Activated naive CD8-positive, alpha-beta T cell treated with anti-CD3 and anti-CD28 coated beads, Interleukin-2, amount 50 U/mL, for 16 hours (primary cell): ENCODE results near the gene LBX1.

Experiments
- DNase-seq: peaks from one replicate; pipeline ENCODE4 v3.0.0-alpha.2; 2020; ENCODE audit warnings: low read depth, low spot score

The LBX1 gene

DNA sequence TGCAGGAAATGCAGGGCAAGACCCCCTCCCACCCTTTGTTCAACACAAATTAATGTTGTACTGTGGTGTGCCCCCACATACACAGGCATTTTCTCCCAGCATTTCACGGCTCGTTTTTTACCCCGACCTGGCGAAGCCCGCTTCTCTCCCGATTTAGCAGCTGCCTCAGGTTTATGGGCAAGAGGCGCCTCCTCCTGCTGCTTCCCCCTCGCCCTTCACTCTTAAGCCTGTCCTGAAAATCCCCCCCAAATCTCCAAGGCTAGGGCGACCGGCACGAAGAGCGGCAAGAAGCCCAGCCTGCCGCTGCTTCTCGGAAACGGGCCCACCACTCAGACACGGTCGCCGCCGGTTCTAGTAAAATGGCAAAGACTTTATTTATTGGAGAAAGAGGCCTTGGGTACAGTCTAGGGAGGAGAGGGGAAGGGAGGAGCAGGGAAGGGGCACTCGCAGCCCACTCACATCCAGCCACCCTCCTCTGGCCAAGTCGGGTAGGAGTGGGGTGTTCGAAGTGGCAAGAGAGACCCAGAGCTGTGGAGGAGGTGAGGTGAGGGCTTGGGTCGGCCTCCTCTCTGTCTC lies 3.3 kb downstream of the LBX1 start:
- DNase-seq: no peak

DNA sequence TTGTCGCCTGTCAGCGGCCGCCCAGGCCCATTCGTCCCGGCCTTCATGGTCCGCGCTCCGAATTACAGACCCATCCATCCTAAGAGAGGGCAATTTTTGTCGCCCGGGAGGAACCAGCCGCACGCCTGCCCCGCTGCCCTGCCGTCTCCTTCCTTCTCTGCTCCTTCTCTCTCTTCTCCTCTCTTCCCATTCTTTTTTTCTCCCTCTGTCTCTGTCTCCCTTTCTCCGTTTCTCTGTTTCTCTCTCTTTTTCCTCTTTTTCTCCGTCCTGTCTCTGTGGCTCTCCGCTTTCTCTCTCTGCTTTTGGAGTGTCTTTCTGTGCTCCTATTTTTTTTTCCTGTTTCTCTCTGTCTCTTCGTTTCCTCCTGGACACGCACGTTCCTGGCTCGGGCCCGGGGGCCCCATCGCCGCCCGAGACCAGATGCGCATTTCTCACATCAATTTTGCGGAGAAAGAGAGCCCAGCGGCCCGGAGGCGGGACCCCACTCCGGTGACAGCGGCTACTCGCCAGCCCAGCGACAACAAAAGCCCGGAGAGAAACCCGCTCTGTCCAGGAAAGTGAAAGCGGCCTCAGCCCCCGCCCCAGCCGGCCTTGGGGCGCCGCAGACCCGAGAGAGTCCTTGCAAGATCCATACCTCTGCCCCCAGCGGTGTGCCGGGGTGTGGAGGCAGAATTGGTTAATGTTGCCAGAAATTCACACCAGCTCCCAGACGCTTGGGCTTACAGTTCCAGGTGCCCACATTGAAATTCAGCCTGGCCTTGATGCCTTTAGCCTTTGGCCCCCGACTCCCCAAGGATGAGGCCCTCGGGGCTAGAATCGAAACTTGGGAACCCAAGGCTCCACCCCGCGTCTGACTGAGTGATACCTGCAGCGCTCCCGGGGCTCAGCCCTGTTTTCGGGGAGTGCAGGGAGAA lies 4.1 kb downstream of the LBX1 start:
- DNase-seq: no peak

DNA sequence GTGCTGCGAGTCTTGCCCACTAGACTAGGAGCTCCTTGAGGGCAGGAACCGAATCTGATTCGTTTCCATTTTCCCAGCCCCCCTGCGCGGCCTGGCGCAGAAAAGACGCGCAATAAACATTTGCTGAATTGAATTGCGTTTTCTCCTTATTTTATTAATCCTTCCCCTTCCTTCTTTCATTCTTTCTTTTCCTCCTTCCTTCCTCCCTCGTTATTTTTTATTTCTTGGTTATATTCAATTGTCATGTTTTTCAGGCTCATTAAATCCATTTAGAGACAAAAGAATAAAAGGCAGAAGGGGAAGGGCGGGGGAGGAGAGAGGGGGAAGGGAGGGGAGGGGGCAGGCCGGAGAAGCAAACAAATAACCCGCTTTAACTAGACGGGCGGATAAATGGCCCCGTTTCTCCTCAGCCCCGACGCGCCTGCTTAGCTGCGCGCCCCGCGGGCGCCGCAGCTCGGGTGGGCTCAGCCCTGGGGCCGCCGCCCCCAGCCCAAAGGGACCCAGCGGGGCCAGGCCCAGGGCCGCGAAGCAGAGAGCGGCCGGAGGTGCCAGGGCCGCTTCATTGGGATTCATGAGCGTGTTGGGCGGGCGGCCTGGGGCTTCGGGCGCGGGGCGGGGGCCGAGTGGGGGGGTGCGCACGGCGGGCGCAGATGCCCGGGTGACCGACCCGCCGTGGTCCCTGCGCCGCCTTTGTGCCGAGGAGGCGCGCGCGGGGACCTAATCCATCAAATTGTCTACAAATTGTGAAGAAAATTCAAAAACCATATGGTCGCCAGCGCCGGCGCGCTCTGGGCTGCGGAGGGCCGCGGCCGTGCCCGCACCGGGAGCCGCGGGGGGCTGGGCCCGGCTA lies 5.0 kb downstream of the LBX1 start:
- no peak for DNase-seq

GRCh38 chr10:101223274-101224059 lies 5.8 kb downstream of the LBX1 start:
- DNase-seq: no peak

GRCh38 chr10:101222683-101223273 lies 6.5 kb downstream of the LBX1 start:
- no peak for DNase-seq

DNA sequence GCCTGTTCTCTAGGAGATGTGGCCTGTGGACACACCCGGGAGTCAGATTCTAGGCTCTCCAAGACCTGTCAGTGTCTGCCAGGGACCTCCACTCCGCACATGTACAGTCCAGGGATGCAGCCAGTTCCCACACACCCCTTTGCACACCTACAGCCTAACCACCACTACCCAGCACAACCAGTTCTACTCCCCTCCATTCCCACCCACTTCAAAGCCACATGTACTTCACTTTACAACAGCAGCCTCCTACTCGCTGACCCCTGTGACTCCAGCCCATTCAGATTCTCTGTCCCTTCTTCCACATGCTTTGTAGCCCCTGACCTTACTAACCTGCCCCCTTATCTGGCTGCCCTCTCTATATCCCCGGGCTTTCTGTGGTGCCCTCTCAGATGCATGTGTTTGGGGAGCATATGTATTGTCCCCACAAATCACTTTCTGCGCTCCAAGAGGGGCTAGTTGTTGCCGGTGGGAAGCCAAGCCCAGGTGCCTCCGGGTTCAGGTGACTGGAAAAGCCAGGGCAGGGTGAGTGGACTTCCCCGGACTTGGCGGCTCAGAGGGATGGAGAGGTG lies 7.2 kb downstream of the LBX1 start:
- no peak for DNase-seq

DNA sequence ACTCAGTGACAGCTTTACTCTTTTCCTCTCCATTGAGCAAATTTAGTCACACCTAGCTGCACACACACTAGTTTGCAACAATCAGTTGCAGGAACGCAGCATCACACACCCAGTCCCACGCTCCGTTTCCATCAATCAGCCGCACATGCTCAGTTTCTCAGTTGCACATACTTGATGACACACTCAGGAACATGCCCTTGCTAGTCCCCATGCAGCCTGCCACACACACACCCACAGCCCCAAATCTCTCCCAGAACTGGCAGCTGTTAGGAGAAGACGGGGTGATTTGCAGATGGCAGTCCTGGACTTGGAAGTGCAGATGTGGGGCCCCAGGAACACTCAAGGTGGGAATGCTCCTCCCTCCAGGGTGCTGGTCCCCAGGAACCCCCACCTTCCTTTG lies 7.7 kb downstream of the LBX1 start:
- DNase-seq: no peak

DNA sequence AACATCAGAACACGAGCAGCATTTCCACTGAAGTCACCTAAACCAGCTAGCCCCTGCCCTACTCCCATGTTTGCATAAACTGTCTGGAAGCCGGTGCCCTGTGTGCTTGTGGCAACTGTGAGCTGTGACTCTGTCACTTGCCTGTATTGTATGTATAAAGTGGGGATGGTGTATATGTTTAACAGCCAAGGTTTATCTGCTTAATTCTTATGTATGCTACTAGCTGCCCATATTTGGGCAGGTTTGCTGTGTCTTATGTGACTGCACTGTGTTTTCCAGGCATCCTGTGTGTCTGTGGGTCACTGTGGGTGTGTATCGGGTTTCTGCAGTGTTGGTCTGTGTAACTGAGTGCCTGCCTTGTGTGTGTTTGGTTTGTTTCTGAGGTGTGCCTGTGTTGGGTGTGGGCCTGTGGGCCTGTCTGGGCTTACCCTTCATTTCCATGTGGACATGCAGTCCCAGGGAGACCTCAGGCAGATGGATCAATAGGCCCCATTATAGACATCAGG lies 9.3 kb downstream of the LBX1 start:
- DNase-seq: no peak

DNA sequence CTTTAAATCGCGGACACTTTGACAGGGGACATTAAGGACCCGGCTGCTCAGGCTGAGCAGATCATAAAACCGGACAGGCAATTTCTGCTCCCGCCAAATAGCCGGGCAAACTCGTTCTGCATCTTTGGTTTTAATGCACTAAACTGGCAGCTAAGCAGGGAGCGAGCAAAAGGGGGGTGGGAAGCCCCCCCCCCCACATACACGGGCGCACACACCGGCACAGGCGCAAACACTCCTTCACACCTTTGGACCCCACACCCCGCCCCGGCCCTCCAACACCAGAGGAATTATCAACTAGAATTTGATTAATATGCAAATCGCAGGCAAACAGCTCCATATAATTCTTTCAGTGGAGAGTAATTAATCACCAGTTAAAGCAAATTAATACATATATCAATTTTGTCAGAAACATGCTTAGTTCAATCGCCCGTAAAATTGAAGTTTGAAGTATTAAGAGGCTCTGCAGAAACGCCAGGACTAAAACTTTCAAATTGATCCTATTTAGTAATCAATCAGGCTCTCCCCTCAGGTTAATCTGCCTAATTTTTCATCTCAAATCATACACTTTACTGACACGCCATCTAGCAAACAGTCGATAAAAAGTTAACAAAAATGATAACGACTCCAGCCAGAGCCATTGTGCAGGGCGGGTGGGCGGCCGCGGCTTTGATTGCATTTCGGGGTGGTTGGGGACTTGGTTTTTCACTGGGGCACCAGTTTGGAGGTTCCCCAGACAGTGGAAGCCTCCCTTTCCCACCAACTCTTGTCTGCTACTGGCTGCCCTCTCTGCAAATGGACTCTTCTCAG lies 9.9 kb downstream of the LBX1 start:
- DNase-seq: no peak

GRCh38 chr10:101218351-101219138 lies 10.7 kb downstream of the LBX1 start:
- DNase-seq: no peak

DNA sequence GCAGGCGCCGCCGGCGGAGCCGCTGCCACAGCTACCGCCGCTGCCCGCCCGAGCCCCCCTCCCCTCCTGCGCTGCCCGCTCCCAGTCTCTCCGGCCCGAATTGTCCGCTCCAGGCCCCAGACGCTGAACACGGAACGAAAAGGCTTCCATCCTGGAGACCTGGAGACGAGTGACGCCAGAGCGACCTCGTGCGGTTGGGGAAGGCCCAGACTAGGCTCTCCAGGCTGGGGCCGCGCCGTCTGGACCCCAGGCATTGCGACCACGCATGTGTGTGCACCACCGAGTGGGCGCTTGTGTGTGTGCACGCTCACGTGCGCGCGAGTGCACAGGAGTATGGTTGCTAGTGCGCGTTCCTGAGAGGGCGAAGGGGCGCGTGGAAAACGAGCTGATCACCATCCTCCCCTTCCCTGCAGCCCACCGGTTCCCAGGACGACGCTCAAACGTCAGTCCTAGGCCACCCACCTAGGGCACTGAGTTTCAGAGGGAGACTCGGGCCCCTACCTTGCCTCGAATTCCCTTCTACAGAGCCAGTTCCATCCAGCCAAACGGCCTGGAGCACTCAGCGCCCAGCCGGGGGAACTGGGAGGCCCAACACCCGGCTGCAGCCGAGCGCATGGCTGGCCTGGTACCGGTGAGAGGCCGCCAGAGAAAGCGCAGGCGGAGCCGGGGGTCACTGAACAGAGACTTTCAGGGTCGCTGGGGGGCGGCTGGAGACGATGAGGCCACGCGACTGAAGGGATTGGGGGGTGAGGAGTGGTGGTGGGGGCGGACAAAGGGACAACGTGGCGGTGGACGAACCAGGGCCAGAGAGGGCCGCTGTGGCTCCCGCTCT lies 11.6 kb downstream of the LBX1 start:
- DNase-seq: no peak

- DNase-seq: no peak
Observed at GRCh38 chr10:101217044-101217425, 12.2 kb downstream of the LBX1 start.

DNA sequence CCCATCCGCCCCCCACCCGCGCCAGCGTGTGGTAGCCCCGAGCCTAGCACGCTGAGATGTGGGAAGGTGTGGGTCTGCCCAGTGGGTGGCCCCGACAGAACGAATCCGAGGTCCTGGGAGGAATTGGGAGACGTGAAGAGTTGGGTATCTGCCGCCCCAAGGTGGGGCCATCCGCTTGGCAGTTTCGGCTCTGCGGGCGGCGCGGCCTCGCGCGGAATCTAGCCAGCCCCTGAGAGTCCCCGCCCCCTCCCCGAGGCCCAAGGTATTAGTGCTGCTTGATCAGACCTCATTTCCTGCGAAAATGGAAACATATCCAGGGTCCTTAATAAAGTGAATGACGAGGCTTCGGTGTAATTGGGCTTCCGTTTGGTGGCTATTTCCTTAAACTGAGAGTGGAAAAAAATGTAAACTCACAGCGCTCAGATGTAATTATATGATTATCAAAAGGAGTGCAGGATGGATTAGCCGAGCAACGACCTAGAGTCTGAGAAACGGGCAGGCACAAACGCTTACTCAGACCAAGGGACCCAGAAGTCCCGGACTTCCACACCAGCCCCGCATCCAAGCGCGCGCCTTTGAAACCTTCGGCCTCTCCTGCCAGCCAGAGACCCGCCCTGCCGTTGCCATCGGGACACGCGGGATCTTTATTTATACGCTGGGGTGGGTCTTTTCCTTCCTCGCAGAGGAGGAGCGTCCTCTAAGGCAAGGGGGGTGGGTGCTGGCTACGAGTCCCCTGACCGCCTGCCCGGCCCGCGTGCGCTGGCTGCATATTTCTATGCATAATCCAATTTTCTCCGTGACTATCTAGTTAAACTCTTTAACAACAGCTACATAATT lies 12.8 kb downstream of the LBX1 start:
- no peak for DNase-seq

DNA sequence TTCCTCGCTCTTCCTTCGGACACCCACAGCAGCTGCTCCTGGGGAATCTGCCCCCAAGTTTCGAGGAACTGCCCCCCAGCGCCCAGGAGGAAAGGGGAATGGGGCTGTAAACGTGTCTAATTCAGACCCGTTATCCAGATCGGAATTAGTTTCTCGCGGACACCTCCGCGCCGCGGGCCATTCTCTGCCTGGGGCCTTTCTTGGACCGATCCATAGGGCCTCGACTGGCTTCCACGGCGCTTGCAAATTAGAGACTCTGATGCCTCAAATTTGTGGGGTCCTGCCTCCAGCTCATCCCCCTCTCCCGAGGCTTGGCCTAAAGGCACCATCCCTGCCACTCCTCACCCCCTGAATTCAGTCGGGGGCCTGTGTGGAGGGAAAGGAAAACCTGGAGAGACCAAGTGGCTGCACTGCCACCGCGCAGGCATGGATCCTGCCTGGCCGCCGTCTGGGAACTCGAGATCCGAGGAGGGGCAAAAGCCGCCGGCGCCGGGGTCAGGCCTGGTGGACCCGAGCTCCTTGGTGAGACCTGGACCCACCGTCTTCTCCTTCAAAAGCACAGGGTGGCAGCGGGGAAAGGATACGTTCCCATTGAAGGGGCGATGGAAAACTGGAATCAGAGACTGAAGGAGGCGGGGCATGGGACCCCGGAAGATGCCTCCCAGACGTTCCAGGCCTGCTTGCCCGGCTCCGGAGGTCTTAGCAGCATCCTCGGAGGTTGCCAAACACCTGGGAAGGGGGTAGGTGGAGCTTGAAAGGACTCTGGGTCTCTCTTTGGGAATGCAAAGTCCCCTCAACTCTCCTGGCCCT lies 13.7 kb downstream of the LBX1 start:
- DNase-seq: no peak

DNA sequence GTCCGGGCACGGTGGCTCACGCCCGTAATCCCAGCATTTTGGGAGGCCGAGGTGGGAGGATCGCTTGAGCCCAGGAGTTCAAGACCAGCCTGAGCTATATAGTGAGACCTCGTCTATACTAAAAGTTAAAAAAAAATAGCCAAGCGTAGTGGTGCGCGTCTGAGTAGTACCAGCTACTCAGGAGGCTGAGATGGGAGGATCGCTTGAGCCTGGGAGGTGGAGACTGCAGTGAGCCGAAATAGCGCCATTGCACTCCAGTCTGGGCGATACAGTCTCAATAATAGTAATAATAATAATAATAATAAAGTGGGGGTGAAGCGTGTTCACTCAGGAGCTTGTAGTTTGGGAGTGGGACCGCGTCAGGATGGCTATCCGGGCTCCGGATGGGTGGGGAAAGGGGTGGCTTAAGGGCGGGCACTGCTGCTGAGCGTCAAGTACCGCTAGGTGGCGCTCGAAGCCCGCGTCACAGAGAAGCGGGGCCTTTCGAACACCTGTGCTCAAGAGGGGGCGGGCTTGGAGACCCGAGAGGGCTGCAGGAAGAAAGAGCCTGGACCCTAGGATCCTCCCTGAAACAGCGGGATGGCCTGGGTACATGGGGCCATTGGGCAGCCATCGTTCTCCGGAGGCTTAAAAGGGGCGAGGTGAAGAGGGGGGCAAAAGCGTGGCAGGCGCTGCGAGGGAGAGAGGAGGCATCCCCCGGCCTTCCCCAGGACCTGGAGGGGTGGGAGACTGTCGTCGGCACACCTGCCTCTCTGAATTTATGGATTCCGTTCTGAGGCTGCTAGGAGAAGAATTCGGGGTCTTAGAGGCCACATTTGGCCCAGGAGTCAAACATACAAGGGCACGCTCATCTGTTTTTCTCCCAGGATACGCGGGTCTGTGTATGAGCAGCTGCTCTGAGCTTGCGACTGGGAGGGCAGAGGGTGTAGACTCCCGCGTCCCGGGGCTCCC lies 14.5 kb downstream of the LBX1 start:
- peak; percentile 56 for DNase-seq
